Stimulated activated CD4-positive, alpha-beta T cell treated with anti-CD3 and anti-CD28 coated beads, Interleukin-1b, Interleukin-23, amount 100 ng/mL, for 4 hours (primary cell): ENCODE results near the gene METAP1.
"Not testable (repeated sequence)": the region's sequence is repeated elsewhere in the genome, so short reads cannot be mapped to it uniquely, and the experiment has no call there.

ENCODE experiments used
- DNase-seq, 2 donors: peaks; one replicate each; pipeline ENCODE4 v3.0.0-alpha.2; 2020; ENCODE audit warnings: low read depth in 2 of 2

The METAP1 gene

DNA sequence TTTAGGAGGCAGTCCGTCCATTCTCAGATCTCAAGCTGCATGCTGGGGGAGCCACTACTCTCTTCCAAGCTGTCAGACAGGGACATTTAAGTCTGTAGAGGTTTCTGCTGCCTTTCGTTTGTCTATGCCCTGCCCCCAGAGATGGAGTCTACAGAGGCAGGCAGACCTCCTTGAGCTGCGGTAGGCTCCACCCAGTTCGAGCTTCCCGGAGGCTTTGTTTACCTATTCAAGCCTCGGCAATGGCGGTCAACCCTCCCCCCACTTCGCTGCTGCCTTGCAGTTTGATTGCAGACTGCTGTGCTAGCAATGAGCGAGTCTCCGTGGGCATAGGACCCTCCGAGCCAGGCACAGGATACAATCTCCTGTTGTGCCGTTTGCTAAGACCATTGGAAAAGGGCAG lies 103.8 kb downstream of the METAP1 start:
- DNase-seq = no peak

DNA sequence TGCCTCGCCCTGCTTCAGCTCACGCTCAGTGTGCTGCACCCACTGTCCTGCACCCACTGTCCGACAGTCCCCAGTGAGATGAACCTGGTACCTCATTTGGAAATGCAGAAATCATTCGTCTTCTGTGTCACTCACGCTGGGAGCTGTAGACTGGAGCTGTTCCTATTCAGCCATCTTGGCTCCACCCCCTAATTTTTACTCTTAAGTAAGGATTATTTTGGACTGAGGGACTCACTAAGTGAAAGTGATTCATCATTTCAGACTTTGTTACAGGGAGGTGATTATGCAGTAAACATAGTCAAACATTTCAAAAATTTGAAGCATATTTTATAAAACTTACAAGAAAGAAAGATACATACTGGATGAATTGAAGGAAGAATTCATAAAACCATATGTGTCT lies 104.3 kb downstream of the METAP1 start:
- not testable (repeated sequence) for DNase-seq

DNA sequence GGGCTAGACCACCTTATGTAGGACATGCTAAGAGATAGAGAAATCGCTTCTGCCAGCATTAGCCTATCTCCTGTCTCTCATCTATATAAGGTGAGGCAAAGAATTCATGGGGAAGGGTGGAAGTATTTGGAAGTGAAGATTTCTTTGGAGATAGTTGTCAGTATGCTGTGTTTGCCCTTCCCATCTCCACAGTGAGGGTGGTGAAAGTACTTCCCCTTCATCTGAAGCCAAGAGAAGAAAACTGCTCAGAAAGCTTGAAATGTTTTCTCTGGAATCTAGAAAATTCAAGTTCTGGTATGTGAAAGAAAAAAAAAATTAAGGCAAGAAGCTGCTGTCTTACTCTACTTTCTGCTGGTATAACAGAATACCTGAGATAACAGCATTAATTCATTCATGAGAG lies 105.4 kb downstream of the METAP1 start:
- no peak for DNase-seq

DNA sequence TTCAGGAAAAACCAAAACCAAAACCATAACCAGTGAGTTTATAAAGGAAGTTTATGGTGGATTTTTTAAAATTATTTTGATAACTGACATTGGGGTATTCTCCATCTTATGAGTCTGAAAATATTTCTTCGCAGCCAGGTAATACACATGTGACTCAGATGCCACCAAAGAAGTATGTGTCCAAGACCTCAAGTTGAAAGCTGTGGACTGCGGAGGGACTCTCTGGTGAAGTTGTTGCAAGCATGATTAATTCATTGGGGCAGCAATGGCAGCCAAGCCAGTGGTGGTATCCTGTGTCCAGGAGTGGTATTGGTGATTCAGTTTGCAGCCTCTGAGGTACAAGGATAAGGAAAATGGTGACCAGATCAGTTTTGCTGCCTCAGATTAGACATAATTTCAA lies 107.1 kb downstream of the METAP1 start:
- no peak for DNase-seq

DNA sequence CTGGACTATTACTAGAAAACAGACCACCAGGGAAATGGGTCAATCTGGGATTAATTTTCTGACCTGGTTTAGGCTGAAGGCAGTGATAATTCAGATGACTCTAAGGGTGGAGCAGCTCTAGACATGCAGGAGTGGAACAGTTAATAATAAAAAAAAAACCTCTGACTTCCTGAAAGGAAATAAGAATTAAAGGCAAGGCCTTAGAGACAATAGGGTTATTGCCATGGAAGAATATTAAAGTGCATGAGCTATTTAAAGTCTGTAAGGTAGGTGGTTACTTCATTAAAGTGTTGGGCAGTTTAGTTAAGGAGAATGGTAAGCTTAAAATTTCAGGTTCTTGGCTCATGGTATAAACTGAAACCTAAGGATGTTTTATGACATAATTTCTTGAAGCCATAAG lies 107.6 kb downstream of the METAP1 start:
- no peak for DNase-seq

DNA sequence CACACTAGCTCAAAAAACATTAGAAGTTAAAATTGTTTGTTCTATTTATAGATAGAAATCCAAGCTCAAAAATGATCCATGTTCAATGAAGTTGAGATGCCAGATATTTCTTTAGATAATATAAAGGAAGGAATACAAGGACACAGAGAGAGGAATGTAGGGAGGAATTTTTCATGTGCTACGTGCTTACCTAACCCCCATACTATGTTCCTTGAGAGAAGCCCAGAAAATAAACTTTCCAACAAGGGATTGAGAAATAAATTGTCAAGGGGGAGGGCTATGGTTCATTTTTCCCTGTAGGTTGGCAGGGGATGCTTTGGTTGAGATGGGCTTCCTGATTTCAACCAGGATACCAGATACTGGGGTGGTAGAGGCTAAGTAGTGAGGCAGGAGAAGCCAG lies 108.6 kb downstream of the METAP1 start:
- no peak for DNase-seq

DNA sequence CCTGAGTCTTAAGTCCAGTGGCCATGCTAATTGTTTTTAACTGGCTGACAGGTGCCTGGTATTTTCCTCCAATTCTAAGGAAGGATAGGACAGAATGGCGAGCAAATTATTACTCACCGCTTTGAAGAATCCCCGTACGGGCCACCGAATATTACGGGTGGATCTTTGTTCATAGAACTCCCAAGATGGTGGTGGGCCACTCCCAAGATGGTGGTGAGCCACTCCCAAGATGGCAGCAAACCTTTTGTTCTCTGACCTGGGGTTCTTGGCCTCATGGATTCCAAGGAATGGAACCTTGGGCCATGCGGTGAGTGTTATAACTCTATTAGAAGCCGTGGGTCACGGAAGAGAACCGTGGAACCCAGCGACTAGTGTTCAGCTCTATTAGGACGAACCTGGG lies 113.8 kb downstream of the METAP1 start:
- not testable (repeated sequence) for DNase-seq
